ENCODE results near the gene CPNE5.

CPNE5 gene

GRCh38 chr6:36743538-36744303 is 95.5 kb downstream of the CPNE5 start:
- TF ChIP-seq TAF1 (IDR thresholded peaks at IDR 0.05; ENCODE audit: borderline replicate concordance, insufficient read depth, low read length) (no peak), FOXP2 (optimal IDR thresholded peaks at IDR 0.05; ENCODE audit: borderline replicate concordance, extremely low read depth, extremely low read length, insufficient read depth) (no peak), REST (IDR thresholded peaks at IDR 0.05; ENCODE audit: insufficient read depth in 1 of 2, low read depth in 2 of 2, low read length in 2 of 2) (no peak), POLR2AphosphoS5 (IDR thresholded peaks at IDR 0.05; ENCODE audit: low read depth, low read length) (no peak), SIN3A (IDR thresholded peaks at IDR 0.05; ENCODE audit: borderline replicate concordance, insufficient read depth, low read length) (no peak)

GRCh38 chr6:36743032-36743431 is 96.2 kb downstream of the CPNE5 start:
- TF ChIP-seq REST (IDR thresholded peaks at IDR 0.05; ENCODE audit: insufficient read depth in 1 of 2, low read depth in 2 of 2, low read length in 2 of 2) (no peak), SIN3A (IDR thresholded peaks at IDR 0.05; ENCODE audit: borderline replicate concordance, insufficient read depth, low read length) (no peak), POLR2AphosphoS5 (IDR thresholded peaks at IDR 0.05; ENCODE audit: low read depth, low read length) (no peak), TAF1 (IDR thresholded peaks at IDR 0.05; ENCODE audit: borderline replicate concordance, insufficient read depth, low read length) (no peak), FOXP2 (optimal IDR thresholded peaks at IDR 0.05; ENCODE audit: borderline replicate concordance, extremely low read depth, extremely low read length, insufficient read depth) (no peak)

- TF ChIP-seq POLR2AphosphoS5 (IDR thresholded peaks at IDR 0.05; ENCODE audit: low read depth, low read length) = no peak
- TF ChIP-seq TAF1 (IDR thresholded peaks at IDR 0.05; ENCODE audit: borderline replicate concordance, insufficient read depth, low read length) = no peak
- TF ChIP-seq SIN3A (IDR thresholded peaks at IDR 0.05; ENCODE audit: borderline replicate concordance, insufficient read depth, low read length) = no peak
- no peak for TF ChIP-seq FOXP2 (optimal IDR thresholded peaks at IDR 0.05; ENCODE audit: borderline replicate concordance, extremely low read depth, extremely low read length, insufficient read depth)
- TF ChIP-seq REST (IDR thresholded peaks at IDR 0.05; ENCODE audit: insufficient read depth in 1 of 2, low read depth in 2 of 2, low read length in 2 of 2) = no peak
These were observed 97.1 kb downstream of the CPNE5 start for GRCh38 chr6:36742146-36742545.

- TF ChIP-seq POLR2AphosphoS5 (IDR thresholded peaks at IDR 0.05; ENCODE audit: low read depth, low read length) (no peak), FOXP2 (optimal IDR thresholded peaks at IDR 0.05; ENCODE audit: borderline replicate concordance, extremely low read depth, extremely low read length, insufficient read depth) (no peak), SIN3A (IDR thresholded peaks at IDR 0.05; ENCODE audit: borderline replicate concordance, insufficient read depth, low read length) (no peak), REST (IDR thresholded peaks at IDR 0.05; ENCODE audit: insufficient read depth in 1 of 2, low read depth in 2 of 2, low read length in 2 of 2) (no peak), TAF1 (IDR thresholded peaks at IDR 0.05; ENCODE audit: borderline replicate concordance, insufficient read depth, low read length) (no peak)
These were observed 98.4 kb downstream of the CPNE5 start for GRCh38 chr6:36740818-36741179.

All from PFSK-1 (cell line).